Breast epithelium (tissue), 3 donors: ENCODE measurements around the gene FNDC11.

Source experiments
- POLR2A ChIP-seq: fragments of 450-650 bp; IDR thresholded peaks from one replicate; pipeline ENCODE4 v1.6.1; 2016; ENCODE audit warnings: antibody characterized with exemption, mild to moderate bottlenecking, moderate library complexity
- POLR2AphosphoS5 ChIP-seq, 3 donors: sonication (generic); formaldehyde crosslinking; IDR thresholded peaks; one replicate each; pipeline ENCODE4 v1.6.1; 2017; ENCODE audit warnings: antibody characterized with exemption in 3 of 3

GRCh38 chr20:63536997-63537524 is 16.9 kb upstream of the FNDC11 start, which contains the start of gene PTK6:
- no peak for TF ChIP-seq POLR2A
- TF ChIP-seq POLR2AphosphoS5 (IDR thresholded peaks at IDR 0.05): no peak
